ENCODE measurements around the gene DMXL2. TPM values are rescaled to one million over a fixed set of nuclear protein-coding genes. Genes with fewer than 3 reads are reported as not detected.

DMXL2 gene
- polyA plus RNA-seq, 1 experiment = 18.6 TPM

DNA sequence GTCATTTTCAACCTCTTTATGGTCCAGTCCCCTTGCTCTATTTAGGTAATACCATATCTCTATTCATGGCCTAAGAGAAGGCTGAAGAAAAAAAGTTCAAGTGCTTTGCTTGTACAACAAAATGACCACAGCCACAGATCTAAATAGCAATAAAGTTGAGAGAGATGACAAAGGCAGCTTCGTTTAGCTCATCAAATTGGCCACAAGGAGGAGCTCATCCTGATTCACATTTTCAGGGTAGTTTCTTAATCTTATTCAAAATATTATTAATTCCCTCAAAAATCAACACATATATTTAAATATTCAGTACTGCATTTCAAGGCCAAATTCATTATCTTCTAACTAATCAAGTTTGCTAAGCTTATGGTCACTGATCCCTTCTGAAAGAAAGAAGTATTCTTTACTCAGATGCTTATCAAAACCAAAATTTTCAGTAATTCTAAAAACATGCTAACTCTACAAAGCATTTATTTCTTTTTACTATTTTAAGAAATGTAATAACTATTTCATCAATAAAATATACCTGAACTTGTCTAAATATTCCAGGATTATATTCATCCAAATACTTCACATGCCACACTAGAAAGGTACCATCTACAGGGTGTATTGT lies 85.5 kb downstream of the DMXL2 start:
- Histone ChIP-seq H3K9me3 (ENCODE audit: control insufficient read depth, insufficient read depth, low read length) (no peaks in the 10 kb centered on the region), H3K27me3 (ENCODE audit: control insufficient read depth, insufficient read depth, low read length) (no peaks in the 10 kb centered on the region), H3K27ac (ENCODE audit: low read depth, low read length) (no peak overlapping the region), H3K4me3 (ENCODE audit: low read depth, low read length) (no peak overlapping the region)
- DNase-seq (ENCODE audit: low read depth, low spot score) = no peak
- ChIA-PET CTCF (interaction anchor here (0.6 to 3.7 kb wide), 29 partner anchors 9 to 239 kb away, joined by 3 to 40 read pairs (median 4); partner anchors contain the start of gene DMXL2), POLR2A (no interaction called here)
- TF ChIP-seq, protein P1, sequence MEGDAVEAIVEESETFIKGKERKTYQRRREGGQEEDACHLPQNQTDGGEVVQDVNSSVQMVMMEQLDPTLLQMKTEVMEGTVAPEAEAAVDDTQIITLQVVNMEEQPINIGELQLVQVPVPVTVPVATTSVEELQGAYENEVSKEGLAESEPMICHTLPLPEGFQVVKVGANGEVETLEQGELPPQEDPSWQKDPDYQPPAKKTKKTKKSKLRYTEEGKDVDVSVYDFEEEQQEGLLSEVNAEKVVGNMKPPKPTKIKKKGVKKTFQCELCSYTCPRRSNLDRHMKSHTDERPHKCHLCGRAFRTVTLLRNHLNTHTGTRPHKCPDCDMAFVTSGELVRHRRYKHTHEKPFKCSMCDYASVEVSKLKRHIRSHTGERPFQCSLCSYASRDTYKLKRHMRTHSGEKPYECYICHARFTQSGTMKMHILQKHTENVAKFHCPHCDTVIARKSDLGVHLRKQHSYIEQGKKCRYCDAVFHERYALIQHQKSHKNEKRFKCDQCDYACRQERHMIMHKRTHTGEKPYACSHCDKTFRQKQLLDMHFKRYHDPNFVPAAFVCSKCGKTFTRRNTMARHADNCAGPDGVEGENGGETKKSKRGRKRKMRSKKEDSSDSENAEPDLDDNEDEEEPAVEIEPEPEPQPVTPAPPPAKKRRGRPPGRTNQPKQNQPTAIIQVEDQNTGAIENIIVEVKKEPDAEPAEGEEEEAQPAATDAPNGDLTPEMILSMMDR (IDR thresholded peaks at IDR 0.05; ENCODE audit: low read depth, low read length) = peak; percentile 77

DNA sequence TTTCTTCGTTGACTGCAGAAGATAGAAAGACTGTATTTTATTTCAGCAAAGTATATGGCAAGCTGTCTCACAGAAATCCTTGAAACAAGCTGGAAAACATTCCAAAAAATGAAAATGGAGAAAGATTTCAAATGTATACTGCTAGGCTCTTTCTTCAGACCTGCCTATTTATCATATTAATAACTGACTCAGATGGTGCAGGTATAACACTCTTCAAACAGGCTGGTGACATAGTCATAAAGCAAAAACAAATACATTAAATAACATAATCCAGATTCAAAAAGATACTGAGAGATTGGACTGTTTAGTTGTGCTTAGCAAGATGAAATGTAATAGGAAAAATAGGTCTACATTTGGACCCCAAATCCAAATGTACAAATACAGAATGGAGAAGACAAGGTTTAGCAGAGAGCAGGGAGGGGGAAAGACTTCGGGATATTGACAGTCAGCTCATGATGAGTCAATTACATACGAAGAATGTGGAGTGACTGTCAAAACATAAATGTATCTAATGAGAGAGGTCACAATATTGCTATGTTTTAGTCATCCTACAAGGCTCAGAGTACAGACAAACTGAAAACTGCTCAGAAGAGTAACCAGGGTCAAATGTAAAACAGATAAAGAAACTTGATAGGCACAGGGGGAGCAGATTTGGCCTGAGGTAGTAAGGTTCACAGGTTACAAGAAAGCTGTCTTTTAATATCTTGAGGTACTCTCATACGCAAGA lies 88.7 kb downstream of the DMXL2 start:
- ChIA-PET POLR2A (no interaction called here), CTCF (interaction anchor here (1.5 to 1.8 kb wide), 2 partner anchors 88 to 242 kb away, joined by 5 to 10 read pairs; no protein-coding TSS in a partner anchor)
- no peak for DNase-seq (ENCODE audit: low read depth, low spot score)
- H3K9me3 ChIP-seq (ENCODE audit: control insufficient read depth, insufficient read depth, low read length) = no peaks in the 10 kb centered on the region
- TF ChIP-seq, protein P1 (IDR thresholded peaks at IDR 0.05; ENCODE audit: low read depth, low read length) = no peak
- H3K4me3 ChIP-seq (ENCODE audit: low read depth, low read length) = no peak overlapping the region
- H3K27me3 ChIP-seq (ENCODE audit: control insufficient read depth, insufficient read depth, low read length) = no peaks in the 10 kb centered on the region
- H3K27ac ChIP-seq (ENCODE audit: low read depth, low read length) = no peak overlapping the region

DNA sequence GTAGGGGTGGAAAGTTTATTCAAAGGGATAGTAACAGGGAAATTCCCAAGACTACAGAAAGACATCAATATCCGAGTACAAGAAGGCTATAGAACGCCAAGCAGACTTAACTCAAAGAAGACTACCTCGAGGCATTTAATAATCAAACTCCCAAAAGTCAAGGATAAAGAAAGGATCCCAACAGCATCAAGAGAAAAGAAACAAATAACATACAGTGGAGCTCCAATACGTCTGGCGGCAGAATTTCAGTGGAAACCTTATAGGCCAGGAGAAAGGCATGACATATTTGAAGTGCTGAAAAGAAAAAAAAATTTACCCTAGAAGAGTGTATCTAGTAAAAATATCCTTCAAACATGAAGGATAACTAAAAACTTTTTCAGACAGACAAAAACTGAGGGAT lies 95.6 kb downstream of the DMXL2 start:
- Histone ChIP-seq H3K9me3 (ENCODE audit: control insufficient read depth, insufficient read depth, low read length) (no peaks in the 10 kb centered on the region), H3K27me3 (ENCODE audit: control insufficient read depth, insufficient read depth, low read length) (no peaks in the 10 kb centered on the region), H3K4me3 (ENCODE audit: low read depth, low read length) (no peak overlapping the region), H3K27ac (ENCODE audit: low read depth, low read length) (no peak overlapping the region)
- DNase-seq (ENCODE audit: low read depth, low spot score) = no peak
- TF ChIP-seq, protein P1 (IDR thresholded peaks at IDR 0.05; ENCODE audit: low read depth, low read length) = no peak
- ChIA-PET CTCF (interaction anchor here (3.1 kb wide), 1 partner anchor 10 kb away, joined by 17 read pairs; no protein-coding TSS in a partner anchor), POLR2A (no interaction called here)

DNA sequence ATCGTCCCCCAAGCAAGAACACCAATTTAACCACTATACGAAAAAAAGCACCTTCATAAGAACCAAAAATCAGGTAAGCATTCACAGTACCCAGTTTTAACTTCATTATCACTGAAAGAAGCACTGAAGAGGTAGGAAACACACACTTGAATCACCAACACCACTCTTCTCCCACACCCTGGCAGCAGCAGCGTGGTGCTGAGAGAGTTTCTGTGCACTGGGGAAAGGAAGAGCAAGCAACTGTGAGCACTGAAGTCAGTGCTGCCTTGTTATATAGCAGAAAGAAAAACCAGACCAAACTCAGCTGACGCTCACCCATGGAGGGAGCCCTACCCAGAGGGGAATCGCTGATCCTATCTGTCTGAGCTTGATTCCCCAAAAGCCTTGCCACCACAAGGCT lies 98.2 kb downstream of the DMXL2 start:
- TF ChIP-seq, protein P1 (IDR thresholded peaks at IDR 0.05; ENCODE audit: low read depth, low read length) = no peak
- CTCF ChIA-PET = interaction anchor here (4.8 kb wide), 1 partner anchor 12 kb away, joined by 25 read pairs; no protein-coding TSS in a partner anchor
- Histone ChIP-seq H3K9me3 (ENCODE audit: control insufficient read depth, insufficient read depth, low read length) (no peaks in the 10 kb centered on the region), H3K27me3 (ENCODE audit: control insufficient read depth, insufficient read depth, low read length) (no peaks in the 10 kb centered on the region), H3K4me3 (ENCODE audit: low read depth, low read length) (no peak overlapping the region), H3K27ac (ENCODE audit: low read depth, low read length) (no peak overlapping the region)
- POLR2A ChIA-PET = no interaction called here
- no peak for DNase-seq (ENCODE audit: low read depth, low spot score)

DNA sequence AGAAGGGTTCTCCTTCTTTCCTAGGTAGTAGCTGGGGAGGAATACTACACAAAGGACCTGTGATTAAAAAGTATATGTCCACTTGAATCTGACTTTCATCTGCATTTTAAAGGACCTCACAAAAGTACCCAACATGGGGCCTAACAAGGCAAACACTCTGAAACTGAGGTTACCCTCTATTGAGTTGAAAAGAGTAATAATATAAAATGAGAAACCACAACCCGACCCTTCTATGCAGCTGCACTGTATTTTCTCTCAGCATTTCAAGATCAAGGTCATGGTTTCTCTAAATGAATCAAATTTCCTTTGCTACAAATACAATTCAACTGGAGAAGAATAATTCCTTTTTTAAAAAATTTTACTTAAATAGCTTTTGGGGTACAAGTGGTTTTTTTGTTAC lies 106.3 kb downstream of the DMXL2 start:
- Histone ChIP-seq H3K27ac (ENCODE audit: low read depth, low read length) (no peak overlapping the region), H3K4me3 (ENCODE audit: low read depth, low read length) (no peak overlapping the region), H3K27me3 (ENCODE audit: control insufficient read depth, insufficient read depth, low read length) (no peaks in the 10 kb centered on the region), H3K9me3 (ENCODE audit: control insufficient read depth, insufficient read depth, low read length) (no peaks in the 10 kb centered on the region)
- CTCF ChIA-PET = interaction anchor here (1.5 kb wide), 1 partner anchor 21 kb away, joined by 6 read pairs; no protein-coding TSS in a partner anchor
- TF ChIP-seq, protein P1 (IDR thresholded peaks at IDR 0.05; ENCODE audit: low read depth, low read length) = no peak
- no peak for DNase-seq (ENCODE audit: low read depth, low spot score)
- POLR2A ChIA-PET = no interaction called here
